H1 (cell line): ENCODE results near the gene CTBP2. TPM values are rescaled to one million over a fixed set of nuclear protein-coding genes. Genes with fewer than 3 reads are reported as not detected.

Experiments used
- CTCF ChIA-PET: fragments of 300-600 bp; sonication (Branson Sonifier 250); formaldehyde crosslinking; loops from one replicate; lab custom pipeline; 2021; ENCODE audit not compliant: partially characterized antibody; lab: Charles Lee
- POLR2A ChIA-PET: fragments of 300-600 bp; sonication (Branson Sonifier 250); formaldehyde crosslinking; loops from one replicate; lab custom pipeline; 2021; ENCODE audit warnings: inconsistent platforms; ENCODE audit not compliant: partially characterized antibody; lab: Charles Lee
- DNase-seq, 2 experiments: peaks; one replicate each; pipeline versions ENCODE4 v3.0.0 to v3.0.0-alpha.2; 2010 to 2022; ENCODE audit warnings: low spot score in 2 of 2, low read depth in 1 of 2, mixed read lengths in 1 of 2
- FAIRE-seq: peaks from 2 replicates; lab custom pipeline; 2011; peaks lifted over from hg19 to GRCh38; lab: Jason Lieb, UNC
- H2AFZ ChIP-seq: 2 replicates; pipeline ENCODE4 v1.8.1; 2012; ENCODE audit warnings: low read length, inconsistent platforms
- H2AK5ac ChIP-seq: 2 replicates; pipeline ENCODE4 v1.6.1; 2013; ENCODE audit warnings: low read depth, low read length
- H2BK120ac ChIP-seq: replicated peaks from 2 replicates; pipeline ENCODE3; 2013; ENCODE audit warnings: low read depth, low read length, inconsistent platforms
- H2BK12ac ChIP-seq: 2 replicates; pipeline ENCODE4 v1.6.1; 2013; ENCODE audit warnings: low read depth, low read length
- H2BK15ac ChIP-seq: 2 replicates; pipeline ENCODE4 v1.6.1; 2013; ENCODE audit warnings: low read length
- H2BK20ac ChIP-seq: 2 replicates; pipeline ENCODE4 v1.6.1; 2013; ENCODE audit warnings: low read length
- H2BK5ac ChIP-seq: 2 replicates; pipeline ENCODE4 v1.6.1; 2013; ENCODE audit warnings: low read depth, low read length
- H3K14ac ChIP-seq: 2 replicates; pipeline ENCODE4 v1.6.1; 2013; ENCODE audit warnings: inconsistent platforms; ENCODE audit not compliant: insufficient read length
- H3K18ac ChIP-seq: 2 replicates; pipeline ENCODE4 v1.6.1; 2013; ENCODE audit warnings: low read length; ENCODE audit errors: extremely low read depth
- H3K23ac ChIP-seq: 2 replicates; pipeline ENCODE4 v1.6.1; 2013; ENCODE audit warnings: inconsistent platforms; ENCODE audit not compliant: insufficient read length
- H3K23me2 ChIP-seq: 2 replicates; pipeline ENCODE4 v1.6.1; 2013; ENCODE audit warnings: low read depth, low read length
- H3K27ac ChIP-seq: 2 replicates; pipeline ENCODE4 v1.6.1; 2011; ENCODE audit warnings: low read depth, low read length, inconsistent platforms
- H3K27me3 ChIP-seq, 4 experiments: replicated peaks in 1 of 4; 1 replicate in 1 of 4; 2 replicates in 3 of 4; pipeline versions ENCODE4 v1.6.1 to v1.8.1; 2011 to 2013; ENCODE audit warnings: low read length in 3 of 4, mild to moderate bottlenecking in 3 of 4, inconsistent platforms in 2 of 4, mixed read lengths in 2 of 4, moderate library complexity in 1 of 4; ENCODE audit not compliant: control insufficient read depth in 3 of 4, insufficient read depth in 3 of 4; ENCODE audit errors: extremely low read depth in 1 of 4
- H3K36me3 ChIP-seq, 4 experiments: 2 replicates each; pipeline versions ENCODE4 v1.6.1 to v1.8.1; 2011 to 2013; ENCODE audit warnings: mild to moderate bottlenecking in 4 of 4, low read length in 3 of 4, moderate library complexity in 2 of 4, control low read depth in 1 of 4, inconsistent platforms in 1 of 4; ENCODE audit not compliant: insufficient read depth in 4 of 4, control insufficient read depth in 2 of 4
- H3K4ac ChIP-seq: replicated peaks from 2 replicates; pipeline ENCODE3; 2013; ENCODE audit warnings: low read length, low read depth, mixed read lengths, inconsistent platforms; ENCODE audit not compliant: insufficient read length
- H3K4me1 ChIP-seq, 4 experiments: replicated peaks in 1 of 4; 1 replicate in 1 of 4; 2 replicates in 3 of 4; pipeline versions ENCODE4 v1.6.1 to v1.8.1; 2011 to 2013; ENCODE audit warnings: low read length in 3 of 4, inconsistent platforms in 2 of 4, mixed read lengths in 1 of 4; ENCODE audit not compliant: insufficient read depth in 4 of 4, control insufficient read depth in 3 of 4
- H3K4me2 ChIP-seq, 2 experiments: 2 replicates each; pipeline versions ENCODE4 v1.6.1 to v1.8.1; 2011 to 2013; ENCODE audit warnings: low read depth in 2 of 2, low read length in 2 of 2, control low read depth in 1 of 2, inconsistent platforms in 1 of 2, mild to moderate bottlenecking in 1 of 2; ENCODE audit not compliant: insufficient read depth in 1 of 2
- H3K4me3 ChIP-seq, 4 experiments: fragments of 200-600, 300-600 bp in 1 of 4; sonication (generic), shearing (Covaris generic), sonication (Bioruptor Twin) in 1 of 4; 2 replicates each; pipeline versions ENCODE4 v1.5.1 to v1.8.1; 2011 to 2016; ENCODE audit warnings: low read length in 4 of 4, low read depth in 3 of 4, control low read depth in 2 of 4, inconsistent platforms in 2 of 4, mild to moderate bottlenecking in 2 of 4, mixed read lengths in 1 of 4, moderate library complexity in 1 of 4; ENCODE audit not compliant: insufficient read depth in 2 of 4; ENCODE audit errors: extremely low read depth in 1 of 4
- H3K56ac ChIP-seq: replicated peaks from 2 replicates; pipeline ENCODE3; 2013; ENCODE audit warnings: low read depth, mild to moderate bottlenecking, mixed read lengths, low read length, inconsistent platforms; ENCODE audit not compliant: insufficient read length
- H3K79me1 ChIP-seq: 2 replicates; pipeline ENCODE4 v1.6.1; 2013; ENCODE audit warnings: low read depth, low read length, control low read depth
- H3K79me2 ChIP-seq, 2 experiments: 2 replicates each; pipeline versions ENCODE4 v1.6.1 to v1.8.1; 2012 to 2013; ENCODE audit warnings: low read length in 2 of 2, mild to moderate bottlenecking in 2 of 2, inconsistent platforms in 1 of 2; ENCODE audit not compliant: insufficient read depth in 2 of 2, control insufficient read depth in 1 of 2
- H3K9ac ChIP-seq, 4 experiments: replicated peaks in 1 of 4; 1 replicate in 1 of 4; 2 replicates in 3 of 4; pipeline versions ENCODE4 v1.6.1 to v1.8.1; 2011 to 2013; ENCODE audit warnings: low read depth in 3 of 4, low read length in 3 of 4, control low read depth in 2 of 4, mild to moderate bottlenecking in 2 of 4, moderate library complexity in 2 of 4, inconsistent platforms in 1 of 4; ENCODE audit errors: extremely low read depth in 1 of 4
- H3K9me3 ChIP-seq, 2 experiments: 2 replicates each; pipeline versions ENCODE4 v1.6.1 to v1.8.1; 2012 to 2013; ENCODE audit warnings: mild to moderate bottlenecking in 2 of 2, moderate library complexity in 2 of 2, control low read depth in 1 of 2, inconsistent platforms in 1 of 2, low read depth in 1 of 2, low read length in 1 of 2, mixed read lengths in 1 of 2; ENCODE audit not compliant: insufficient read depth in 2 of 2
- H4K20me1 ChIP-seq, 2 experiments: replicated peaks in 1 of 2; 2 replicates each; pipeline versions ENCODE3 to v1.8.1; 2011 to 2013; ENCODE audit warnings: inconsistent platforms in 2 of 2, low read length in 2 of 2, mild to moderate bottlenecking in 1 of 2; ENCODE audit not compliant: insufficient read depth in 2 of 2, control insufficient read depth in 1 of 2
- H4K5ac ChIP-seq: 2 replicates; pipeline ENCODE4 v1.6.1; 2013; ENCODE audit warnings: low read length, low read depth, mixed read lengths, inconsistent platforms; ENCODE audit not compliant: insufficient read length
- H4K8ac ChIP-seq: 2 replicates; pipeline ENCODE4 v1.8.0; 2013; ENCODE audit warnings: mild to moderate bottlenecking, moderate library complexity, low read length, inconsistent platforms; ENCODE audit not compliant: insufficient read depth; ENCODE audit errors: extremely low read depth
- H4K91ac ChIP-seq: replicated peaks from 2 replicates; pipeline ENCODE3; 2013; ENCODE audit warnings: low read length, mixed read lengths, inconsistent platforms; ENCODE audit not compliant: insufficient read length
- CEBPB ChIP-seq: IDR thresholded peaks from 2 replicates; pipeline ENCODE4 v1.6.1; 2012; ENCODE audit warnings: low read depth, low read length
- CREB1 ChIP-seq: IDR thresholded peaks from 2 replicates; pipeline ENCODE4 v1.6.1; 2012; ENCODE audit warnings: inconsistent platforms
- EP300 ChIP-seq, 2 experiments: IDR thresholded peaks; 1 replicate in 1 of 2; 2 replicates in 1 of 2; pipeline ENCODE4 v1.6.1; 2011 to 2012; ENCODE audit warnings: low read depth in 2 of 2, low read length in 2 of 2, mild to moderate bottlenecking in 2 of 2, borderline replicate concordance in 1 of 2, inconsistent platforms in 1 of 2, moderate library complexity in 1 of 2
- HDAC2 ChIP-seq, 2 experiments: fragments of 300-600 bp in 1 of 2; sonication (generic) in 1 of 2; IDR thresholded peaks; 2 replicates each; pipeline ENCODE4 v1.6.1; 2011 to 2012; ENCODE audit warnings: low read depth in 2 of 2, low read length in 2 of 2, mild to moderate bottlenecking in 2 of 2, moderate library complexity in 2 of 2, borderline replicate concordance in 1 of 2, inconsistent platforms in 1 of 2
- KDM5A ChIP-seq: fragments of 200-600 bp; IDR thresholded peaks from 2 replicates; pipeline ENCODE4 v1.7.1; 2012; ENCODE audit warnings: mild to moderate bottlenecking, low read length, inconsistent platforms, mixed read lengths
- RFX5 ChIP-seq: IDR thresholded peaks from 2 replicates; pipeline ENCODE4 v1.6.1; 2011; ENCODE audit warnings: low read depth, low read length, improper control_type of control experiment, borderline replicate concordance
- SIX5 ChIP-seq: IDR thresholded peaks from 2 replicates; pipeline ENCODE4 v1.6.1; 2011; ENCODE audit warnings: mild to moderate bottlenecking, low read depth, low read length
- SP2 ChIP-seq: IDR thresholded peaks from 2 replicates; pipeline ENCODE4 v1.6.1; 2012; ENCODE audit warnings: mild to moderate bottlenecking, low read length, inconsistent platforms
- ZNF274 ChIP-seq: IDR thresholded peaks from 2 replicates; pipeline ENCODE4 v1.7.0; 2012; ENCODE audit warnings: low read length, borderline replicate concordance; ENCODE audit errors: extremely low read depth
- WGBS, 2 experiments: shearing (Covaris generic) in 1 of 2; methylation state at CpG; one replicate each; pipeline versions ENCODE4 v1.1.6 to v1.1.7; 2013 to 2015; ENCODE audit warnings: low lambda C conversion rate in 2 of 2, mixed read lengths in 2 of 2, inconsistent platforms in 1 of 2, low coverage in 1 of 2, missing lambda C conversion rate in 1 of 2; ENCODE audit not compliant: insufficient replicate concordance in 2 of 2, insufficient coverage in 1 of 2, insufficient read length in 1 of 2; ENCODE audit errors: extremely low coverage in 1 of 2, missing lambda C conversion rate in 1 of 2; 5-methylcytosine and 5-hydroxymethylcytosine counted together
- polyA plus RNA-seq, 7 experiments: library from polyadenylated mRNA; depleted of rRNA in 3 of 7; stranded (reverse) in 5 of 7; unstranded in 2 of 7; fragments of >200 nt in 5 of 7; fragments of 200-250 nt in 2 of 7; gene quantifications; 1 replicate in 5 of 7; 2 replicates in 1 of 7; 4 replicates in 1 of 7; pipeline versions ENCODE4 v1.2.1 to v1.2.3, GENCODE V29; 2011 to 2013; ENCODE audit warnings: missing spikeins in 2 of 7, mixed read lengths in 2 of 7
- total RNA-seq: library from RNA; stranded (reverse); fragmentation: NEBNext Ultra II Directional; extraction: Animal tissue kit (Norgen Biotek cat#: 25700); gene quantifications from 2 replicates; pipeline ENCODE4 v1.2.1, GENCODE V29; 2021

Gene CTBP2
- total and polyA plus RNA-seq, 2 of the 8 experiments (the other 6 are each of a cell fraction or from before 2014, with no cell fraction given), result 208 to 221 TPM

DNA sequence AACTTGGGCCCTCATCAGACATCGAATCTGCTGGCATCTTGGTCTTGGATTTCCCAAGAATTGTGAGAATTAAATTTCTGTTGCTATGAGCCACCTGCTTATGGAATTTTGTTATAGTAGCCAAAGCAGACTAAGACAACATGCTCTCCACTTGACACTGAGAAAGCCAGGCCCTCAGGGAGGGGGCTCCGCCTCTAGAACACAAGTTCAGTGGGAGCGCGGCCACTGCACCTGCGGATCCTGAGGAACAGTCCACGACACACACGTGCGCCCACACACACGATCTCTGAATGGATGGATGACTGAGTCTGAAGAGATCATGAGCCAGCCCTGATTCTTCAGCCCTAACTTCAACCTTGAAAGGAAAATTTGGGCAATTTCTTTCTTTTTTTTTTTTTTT is 73.7 kb downstream of the CTBP2 start:
- H3K23ac ChIP-seq, result no peak overlapping the region
- H3K79me1 ChIP-seq, result peaks cover 40% of the 10 kb centered on the region
- peaks cover 0 to 16% (median 7%) of the 10 kb centered on the region in 4 experiments; a peak in 4 of 7 replicates for H3K4me1 ChIP-seq
- H3K4me3 ChIP-seq, result no peak overlapping the region
- WGBS, 2 experiments, result 85% methylated on average over 9 of the region's 9 CpGs; no CpG with 5 or more reads in 1 of the 2 experiments
- H2BK15ac ChIP-seq, result no peak overlapping the region
- H3K36me3 ChIP-seq, result peaks cover 0 to 44% (median 6%) of the 10 kb centered on the region in 4 experiments; a peak in 5 of 8 replicates
- no peak overlapping the region for H4K91ac ChIP-seq
- DNase-seq, result no peak
- H4K8ac ChIP-seq, result no peak overlapping the region
- peaks cover 56 to 59% of the 10 kb centered on the region in 2 experiments for H4K20me1 ChIP-seq
- H3K4ac ChIP-seq, result no peak overlapping the region
- no peak for FAIRE-seq
- no peak overlapping the region for H2AK5ac ChIP-seq
- peaks cover 27 to 100% of the 10 kb centered on the region in 2 experiments for H3K79me2 ChIP-seq
- H3K9ac ChIP-seq, result no peak overlapping the region
- no peaks in the 10 kb centered on the region for H3K23me2 ChIP-seq
- no peak overlapping the region for H3K18ac ChIP-seq
- no peak for TF ChIP-seq RFX5
- no peak for TF ChIP-seq SP2
- no peak for TF ChIP-seq HDAC2 (IDR thresholded peaks at IDR 0.05; ENCODE audit: borderline replicate concordance in 1 of 2, low read depth in 2 of 2, low read length in 2 of 2)
- TF ChIP-seq EP300 (IDR thresholded peaks at IDR 0.05; ENCODE audit: borderline replicate concordance in 1 of 2, low read depth in 2 of 2, low read length in 2 of 2), result no peak
- no peak for TF ChIP-seq KDM5A
- no peak for TF ChIP-seq CEBPB
- TF ChIP-seq CREB1, result no peak
- no peak for TF ChIP-seq ZNF274
- TF ChIP-seq SIX5, result no peak
- H2BK5ac ChIP-seq, result no peak overlapping the region
- H3K56ac ChIP-seq, result no peak overlapping the region
- CTCF ChIA-PET, result interaction anchor here (1.9 kb wide), 1 partner anchor 18 kb away, joined by 5 read pairs; no protein-coding TSS in a partner anchor
- no peak overlapping the region for H3K4me2 ChIP-seq
- H2AFZ ChIP-seq, result no peak overlapping the region
- H3K14ac ChIP-seq, result no peak overlapping the region
- no peak overlapping the region for H2BK120ac ChIP-seq
- H2BK20ac ChIP-seq, result no peak overlapping the region
- no peak overlapping the region for H4K5ac ChIP-seq
- H3K27me3 ChIP-seq, result no peaks in the 10 kb centered on the region
- POLR2A ChIA-PET, result interaction anchor here (1.0 to 2.2 kb wide), 2 partner anchors 9 to 72 kb away, joined by 3 to 9 read pairs; no protein-coding TSS in a partner anchor
- H3K27ac ChIP-seq, result no peak overlapping the region
- no peaks in the 10 kb centered on the region for H3K9me3 ChIP-seq
- H2BK12ac ChIP-seq, result no peak overlapping the region
